ENCODE measurements around the gene ART4.

The ART4 gene, protein sequence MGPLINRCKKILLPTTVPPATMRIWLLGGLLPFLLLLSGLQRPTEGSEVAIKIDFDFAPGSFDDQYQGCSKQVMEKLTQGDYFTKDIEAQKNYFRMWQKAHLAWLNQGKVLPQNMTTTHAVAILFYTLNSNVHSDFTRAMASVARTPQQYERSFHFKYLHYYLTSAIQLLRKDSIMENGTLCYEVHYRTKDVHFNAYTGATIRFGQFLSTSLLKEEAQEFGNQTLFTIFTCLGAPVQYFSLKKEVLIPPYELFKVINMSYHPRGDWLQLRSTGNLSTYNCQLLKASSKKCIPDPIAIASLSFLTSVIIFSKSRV

DNA sequence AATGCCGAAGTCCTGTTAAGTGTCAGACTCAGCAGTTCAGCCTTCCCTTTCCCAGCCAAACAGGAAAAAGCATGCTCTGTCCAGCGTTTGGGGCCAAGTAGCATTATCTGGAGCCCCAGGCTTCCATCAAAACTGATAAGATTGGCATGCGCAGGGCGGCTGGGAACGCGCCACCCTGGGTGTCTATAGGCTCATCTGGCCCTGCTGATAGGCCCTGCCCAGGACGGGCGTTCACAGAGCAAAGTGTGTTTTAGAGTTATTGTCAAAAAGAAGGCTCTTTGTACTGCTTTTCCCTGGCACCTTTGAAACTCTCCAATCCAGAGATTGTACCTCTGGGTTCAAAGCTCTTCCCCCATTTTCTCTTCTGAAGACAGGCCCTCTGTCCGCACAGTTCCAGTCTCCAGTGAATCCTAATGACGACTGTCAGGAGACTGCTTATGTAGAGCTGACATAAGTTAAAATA lies at the start of gene ART4:
ART4 (minus strand) TSS at position 102 of the 463 bp plus-strand sequence. CDS start 413 bp downstream, outside the sequence.
- no peak within 1 kb of the TSS for H3K27ac Mint-ChIP-seq
- H3K4me1 Mint-ChIP-seq, result peaks cover 14% of the 10 kb centered on the region
- peaks cover 7% of the 10 kb centered on the region for H3K36me3 Mint-ChIP-seq
- no peaks in the 10 kb centered on the region for H3K27me3 Mint-ChIP-seq
- H3K9me3 Mint-ChIP-seq, result peaks cover 6% of the 10 kb centered on the region
- H3K4me3 Mint-ChIP-seq, result no peak within 1 kb of the TSS
- no peak for ATAC-seq

- no peaks in the 10 kb centered on the region for H3K36me3 Mint-ChIP-seq
- no peaks in the 10 kb centered on the region for H3K9me3 Mint-ChIP-seq
- H3K4me3 Mint-ChIP-seq, result no peak overlapping the region
- H3K27ac Mint-ChIP-seq, result no peak overlapping the region
- H3K27me3 Mint-ChIP-seq, result peaks cover 7% of the 10 kb centered on the region
- no peak for ATAC-seq
- no peaks in the 10 kb centered on the region for H3K4me1 Mint-ChIP-seq
These were observed 49.6 kb upstream of the ART4 start for GRCh38 chr12:14892726-14893505.

- H3K4me3 Mint-ChIP-seq, result no peak overlapping the region
- no peaks in the 10 kb centered on the region for H3K9me3 Mint-ChIP-seq
- no peak overlapping the region for H3K27ac Mint-ChIP-seq
- H3K27me3 Mint-ChIP-seq, result peaks cover 27% of the 10 kb centered on the region
- H3K36me3 Mint-ChIP-seq, result no peaks in the 10 kb centered on the region
- ATAC-seq, result no peak
- peaks cover 8% of the 10 kb centered on the region for H3K4me1 Mint-ChIP-seq
These were observed 47.4 kb upstream of the ART4 start for GRCh38 chr12:14890701-14891100.

- Mint-ChIP-seq H3K4me3 (no peak overlapping the region), H3K36me3 (no peaks in the 10 kb centered on the region), H3K27ac (no peak overlapping the region), H3K27me3 (peaks cover 32% of the 10 kb centered on the region), H3K9me3 (no peaks in the 10 kb centered on the region), H3K4me1 (peaks cover 21% of the 10 kb centered on the region)
- no peak for ATAC-seq
These were observed 42.9 kb upstream of the ART4 start for GRCh38 chr12:14886271-14886670.

GRCh38 chr12:14885718-14886221 lies 42.4 kb upstream of the ART4 start, which contains the start of gene MGP:
Gene MGP (minus strand): TSS chr12:14885854. CDS start chr12:14885791, 63 bp downstream.
- Mint-ChIP-seq H3K27ac (peak within 1 kb of the TSS; percentile 23), H3K27me3 (peaks cover 32% of the 10 kb centered on the region), H3K4me1 (peaks cover 25% of the 10 kb centered on the region), H3K9me3 (no peaks in the 10 kb centered on the region), H3K4me3 (no peak within 1 kb of the TSS), H3K36me3 (no peaks in the 10 kb centered on the region)
- ATAC-seq, result no peak

DNA sequence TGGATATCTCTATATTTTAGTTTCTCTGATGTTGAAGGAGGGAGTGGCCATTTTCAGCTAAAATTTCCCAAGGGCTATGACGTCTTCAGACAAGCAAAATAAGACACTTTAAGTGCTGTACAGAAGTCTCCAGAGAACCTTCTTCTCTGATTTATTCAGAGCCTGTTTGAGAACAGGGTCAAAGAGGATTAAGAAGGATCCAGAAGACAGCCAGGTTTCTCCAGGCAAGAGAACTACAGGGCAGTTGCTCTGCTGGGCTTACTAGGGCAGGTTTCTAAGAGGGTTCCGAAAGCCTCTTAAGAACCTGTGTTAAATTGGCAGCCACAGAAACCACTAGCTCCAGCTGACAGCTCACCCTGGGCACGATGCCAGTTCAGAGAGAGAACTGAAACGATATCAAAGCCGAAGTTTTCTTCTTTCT lies 41.1 kb upstream of the ART4 start:
- ATAC-seq, result peak; percentile 98
- peaks cover 4% of the 10 kb centered on the region for H3K9me3 Mint-ChIP-seq
- peaks cover 32% of the 10 kb centered on the region for H3K27me3 Mint-ChIP-seq
- peaks cover 4% of the 10 kb centered on the region for H3K36me3 Mint-ChIP-seq
- H3K4me1 Mint-ChIP-seq, result peaks cover 32% of the 10 kb centered on the region
- H3K4me3 Mint-ChIP-seq, result peak overlapping the region; percentile 26
- no peak overlapping the region for H3K27ac Mint-ChIP-seq

GRCh38 chr12:14883686-14884085 lies 40.4 kb upstream of the ART4 start:
- Mint-ChIP-seq H3K4me3 (no peak overlapping the region), H3K27ac (no peak overlapping the region), H3K4me1 (peaks cover 32% of the 10 kb centered on the region), H3K36me3 (peaks cover 6% of the 10 kb centered on the region), H3K27me3 (peaks cover 32% of the 10 kb centered on the region), H3K9me3 (peaks cover 4% of the 10 kb centered on the region)
- ATAC-seq, result no peak

DNA sequence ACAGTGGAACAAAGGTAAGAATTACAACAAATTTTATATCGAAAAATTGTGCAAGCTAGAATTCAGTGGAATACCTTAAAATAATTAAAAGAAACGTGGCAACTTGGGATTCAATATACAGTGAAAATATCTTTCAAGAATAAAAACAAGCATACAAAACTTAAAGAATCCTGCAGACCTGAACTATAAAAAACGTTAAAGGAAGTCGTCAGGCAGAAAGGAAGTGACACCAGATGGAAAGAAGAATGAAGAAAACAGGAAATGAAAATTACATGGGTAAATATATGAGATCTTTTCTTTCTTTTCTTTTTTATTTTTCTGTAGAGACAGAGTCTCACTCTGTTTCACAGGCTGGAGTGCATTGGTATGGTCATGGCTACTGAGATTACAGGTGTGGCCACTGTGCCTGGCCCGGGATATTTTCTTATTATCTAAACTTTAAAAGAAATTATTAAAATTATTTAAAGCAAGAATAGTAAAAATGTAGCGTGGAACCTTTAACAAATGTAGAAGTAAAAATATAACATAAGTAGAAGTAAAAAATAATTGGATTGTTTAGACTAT lies 37.6 kb upstream of the ART4 start:
- Mint-ChIP-seq H3K27me3 (peaks cover 8% of the 10 kb centered on the region), H3K9me3 (peaks cover 4% of the 10 kb centered on the region), H3K27ac (no peak overlapping the region), H3K36me3 (peaks cover 6% of the 10 kb centered on the region), H3K4me1 (peaks cover 26% of the 10 kb centered on the region), H3K4me3 (no peak overlapping the region)
- no peak for ATAC-seq

GRCh38 chr12:14879222-14879933 lies 36.1 kb upstream of the ART4 start:
- Mint-ChIP-seq H3K36me3 (peaks cover 6% of the 10 kb centered on the region), H3K9me3 (peaks cover 4% of the 10 kb centered on the region), H3K27ac (no peak overlapping the region), H3K4me3 (no peak overlapping the region), H3K4me1 (peaks cover 13% of the 10 kb centered on the region), H3K27me3 (no peaks in the 10 kb centered on the region)
- no peak for ATAC-seq

- H3K27me3 Mint-ChIP-seq, result no peaks in the 10 kb centered on the region
- no peak for ATAC-seq
- H3K9me3 Mint-ChIP-seq, result peaks cover 4% of the 10 kb centered on the region
- H3K27ac Mint-ChIP-seq, result no peak overlapping the region
- H3K4me1 Mint-ChIP-seq, result peaks cover 11% of the 10 kb centered on the region
- H3K36me3 Mint-ChIP-seq, result peaks cover 6% of the 10 kb centered on the region
- H3K4me3 Mint-ChIP-seq, result no peak overlapping the region
These were observed 35.2 kb upstream of the ART4 start for GRCh38 chr12:14878488-14878887.

GRCh38 chr12:14876833-14877232 lies 33.5 kb upstream of the ART4 start:
- Mint-ChIP-seq H3K27ac (no peak overlapping the region), H3K9me3 (peaks cover 4% of the 10 kb centered on the region), H3K4me3 (no peak overlapping the region), H3K4me1 (peaks cover 11% of the 10 kb centered on the region), H3K27me3 (no peaks in the 10 kb centered on the region), H3K36me3 (peaks cover 6% of the 10 kb centered on the region)
- no peak for ATAC-seq

DNA sequence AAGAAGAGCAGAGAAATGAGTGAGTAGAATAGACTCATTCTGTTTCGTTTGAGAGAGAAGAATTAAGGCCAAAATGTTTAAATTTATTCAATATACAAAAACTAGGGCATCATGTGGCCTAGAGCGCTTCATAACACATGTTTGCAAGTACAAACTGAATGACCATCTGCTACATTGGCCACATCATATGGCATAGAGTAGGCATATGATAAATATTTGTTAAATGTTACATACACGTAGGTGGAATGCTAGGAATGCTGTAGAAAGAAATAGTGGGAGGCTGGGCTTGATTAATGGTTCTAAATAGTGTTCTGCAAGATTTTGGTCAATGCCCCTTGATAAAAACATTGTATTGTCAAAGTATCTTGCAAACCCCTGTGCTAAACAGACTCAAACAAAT lies 31.6 kb upstream of the ART4 start:
- Mint-ChIP-seq H3K36me3 (peaks cover 6% of the 10 kb centered on the region), H3K27ac (no peak overlapping the region), H3K4me1 (no peaks in the 10 kb centered on the region), H3K4me3 (no peak overlapping the region), H3K9me3 (peaks cover 4% of the 10 kb centered on the region), H3K27me3 (no peaks in the 10 kb centered on the region)
- no peak for ATAC-seq

- Mint-ChIP-seq H3K4me3 (no peak overlapping the region), H3K27ac (no peak overlapping the region)
These were observed 30.3 kb upstream of the ART4 start for GRCh38 chr12:14873440-14874185.

GRCh38 chr12:14871886-14872285 lies 28.6 kb upstream of the ART4 start:
- peaks cover 3% of the 10 kb centered on the region for H3K9me3 Mint-ChIP-seq

More at GRCh38 chr12:14873440-14874185, 30.3 kb upstream of the ART4 start:
- H3K36me3 Mint-ChIP-seq, result no peaks in the 10 kb centered on the region
- H3K27me3 Mint-ChIP-seq, result no peaks in the 10 kb centered on the region
- no peaks in the 10 kb centered on the region for H3K9me3 Mint-ChIP-seq
- H3K4me1 Mint-ChIP-seq, result no peaks in the 10 kb centered on the region
- no peak for ATAC-seq

More at GRCh38 chr12:14871886-14872285, 28.6 kb upstream of the ART4 start:
- no peaks in the 10 kb centered on the region for H3K36me3 Mint-ChIP-seq
- no peak for ATAC-seq
- no peaks in the 10 kb centered on the region for H3K4me1 Mint-ChIP-seq
- no peak overlapping the region for H3K27ac Mint-ChIP-seq
- H3K27me3 Mint-ChIP-seq, result no peaks in the 10 kb centered on the region
- H3K4me3 Mint-ChIP-seq, result no peak overlapping the region
